ENCODE results near the gene BRWD1.

BRWD1 gene

GRCh38 chr21:39296891-39297290 is 16.5 kb downstream of the BRWD1 start:
- no peaks in the 10 kb centered on the region for H3K9me2 ChIP-seq (replicated peaks; ENCODE audit: control insufficient read depth, low read length)
- H3K4me2 ChIP-seq (ENCODE audit: low read length): no peak overlapping the region
- H3K4me1 ChIP-seq (ENCODE audit: control insufficient read depth, low read length): peaks cover 32% of the 10 kb centered on the region
- H3K36me3 ChIP-seq (ENCODE audit: control insufficient read depth, low read length): peaks cover 97% of the 10 kb centered on the region
- H3K27me3 ChIP-seq (ENCODE audit: control insufficient read depth, low read length): no peaks in the 10 kb centered on the region
- H3K9me3 ChIP-seq (ENCODE audit: control insufficient read depth, insufficient read depth, low read length): no peaks in the 10 kb centered on the region
- peaks cover 10% of the 10 kb centered on the region for H3F3A ChIP-seq (ENCODE audit: control insufficient read depth, insufficient read depth)
- no peak overlapping the region for H3K4me3 ChIP-seq (ENCODE audit: low read length)
- no peak for TF ChIP-seq CTCF (IDR thresholded peaks at IDR 0.05; ENCODE audit: low read depth, low read length, poor library complexity, severe bottlenecking)
- no peak for TF ChIP-seq EZH2phosphoT487 (IDR thresholded peaks at IDR 0.05; ENCODE audit: borderline replicate concordance, low read length)
- H3K79me2 ChIP-seq (ENCODE audit: control insufficient read depth, low read length): peaks cover 95% of the 10 kb centered on the region
- no peak overlapping the region for H3K27ac ChIP-seq (ENCODE audit: low read depth, low read length)
- peaks cover 7% of the 10 kb centered on the region; the same call in 1 of the 2 replicates for H4K20me1 ChIP-seq (ENCODE audit: control insufficient read depth, insufficient read depth, low read depth, low read length)

- H3K9me3 ChIP-seq (ENCODE audit: control insufficient read depth, insufficient read depth, low read length): no peaks in the 10 kb centered on the region
- no peak overlapping the region for H3K27ac ChIP-seq (ENCODE audit: low read depth, low read length)
- no peak overlapping the region for H3K4me3 ChIP-seq (ENCODE audit: low read length)
- no peaks in the 10 kb centered on the region; the same call in 1 of the 2 replicates for H4K20me1 ChIP-seq (ENCODE audit: control insufficient read depth, insufficient read depth, low read depth, low read length)
- H3K9me2 ChIP-seq (replicated peaks; ENCODE audit: control insufficient read depth, low read length): no peaks in the 10 kb centered on the region
- peaks cover 37% of the 10 kb centered on the region for H3K4me1 ChIP-seq (ENCODE audit: control insufficient read depth, low read length)
- TF ChIP-seq CTCF (IDR thresholded peaks at IDR 0.05; ENCODE audit: low read depth, low read length, poor library complexity, severe bottlenecking): no peak
- peaks cover 13% of the 10 kb centered on the region for H3F3A ChIP-seq (ENCODE audit: control insufficient read depth, insufficient read depth)
- peaks cover 100% of the 10 kb centered on the region for H3K36me3 ChIP-seq (ENCODE audit: control insufficient read depth, low read length)
- H3K79me2 ChIP-seq (ENCODE audit: control insufficient read depth, low read length): peaks cover 82% of the 10 kb centered on the region
- no peak overlapping the region for H3K4me2 ChIP-seq (ENCODE audit: low read length)
- no peaks in the 10 kb centered on the region for H3K27me3 ChIP-seq (ENCODE audit: control insufficient read depth, low read length)
Measured at GRCh38 chr21:39288987-39289386, 24.4 kb downstream of the BRWD1 start.

- no peak overlapping the region for H3K4me2 ChIP-seq (ENCODE audit: low read length)
- H3K79me2 ChIP-seq (ENCODE audit: control insufficient read depth, low read length): peaks cover 60% of the 10 kb centered on the region
- peaks cover 86% of the 10 kb centered on the region for H3K36me3 ChIP-seq (ENCODE audit: control insufficient read depth, low read length)
- H4K20me1 ChIP-seq (ENCODE audit: control insufficient read depth, insufficient read depth, low read depth, low read length): no peaks in the 10 kb centered on the region; the same call in 1 of the 2 replicates
- H3K27ac ChIP-seq (ENCODE audit: low read depth, low read length): no peak overlapping the region
- TF ChIP-seq EZH2phosphoT487 (IDR thresholded peaks at IDR 0.05; ENCODE audit: borderline replicate concordance, low read length) (no peak), CTCF (IDR thresholded peaks at IDR 0.05; ENCODE audit: low read depth, low read length, poor library complexity, severe bottlenecking) (no peak)
- H3K9me2 ChIP-seq (replicated peaks; ENCODE audit: control insufficient read depth, low read length): no peaks in the 10 kb centered on the region
- H3K4me3 ChIP-seq (ENCODE audit: low read length): no peak overlapping the region
- no peaks in the 10 kb centered on the region for H3K9me3 ChIP-seq (ENCODE audit: control insufficient read depth, insufficient read depth, low read length)
- H3F3A ChIP-seq (ENCODE audit: control insufficient read depth, insufficient read depth): peaks cover 18% of the 10 kb centered on the region
- peaks cover 34% of the 10 kb centered on the region for H3K4me1 ChIP-seq (ENCODE audit: control insufficient read depth, low read length)
- no peaks in the 10 kb centered on the region for H3K27me3 ChIP-seq (ENCODE audit: control insufficient read depth, low read length)
Measured at GRCh38 chr21:39282911-39283310, 30.5 kb downstream of the BRWD1 start.
